A549 treated with CpdA at 1 μM for 4 hours (cell line): ENCODE results near the gene DSE. TPM values are rescaled to one million over a fixed set of nuclear protein-coding genes. Genes with fewer than 3 reads are reported as not detected.

Experiments used
- total RNA-seq: library from RNA; stranded (reverse); fragments of 200-300 nt; extraction: Qiagen RNA extraction; gene quantifications from 5 replicates; pipeline ENCODE4 v1.2.3, GENCODE V29; 2022; ENCODE audit warnings: low read depth

Gene DSE
- 15.5 to 19.1 TPM (median 18.5 TPM) in 5 replicates for total RNA-seq

DNA sequence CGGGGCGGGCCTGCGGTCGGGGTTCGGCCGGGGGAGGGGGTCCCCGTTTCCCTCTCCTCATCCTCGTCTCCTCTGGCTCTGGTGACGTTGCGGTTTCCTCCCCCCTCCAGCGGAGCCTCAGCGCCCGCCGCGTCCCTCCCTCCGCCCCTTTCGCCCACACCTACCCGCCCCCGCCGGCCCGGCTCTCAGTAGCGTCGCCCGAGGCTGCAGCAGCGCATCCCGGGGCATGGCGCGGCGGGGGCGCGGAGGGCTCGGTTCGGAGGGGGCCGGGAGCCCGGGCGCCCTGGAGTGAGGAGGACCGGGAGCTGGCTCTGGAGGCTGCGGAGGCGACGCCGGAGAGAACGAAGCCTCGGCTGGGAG, at the start of gene DSE:
TSS of gene DSE (plus strand) at position 188 of the 360 bp plus-strand sequence. CDS start 28,304 bp downstream, outside the sequence.

DNA sequence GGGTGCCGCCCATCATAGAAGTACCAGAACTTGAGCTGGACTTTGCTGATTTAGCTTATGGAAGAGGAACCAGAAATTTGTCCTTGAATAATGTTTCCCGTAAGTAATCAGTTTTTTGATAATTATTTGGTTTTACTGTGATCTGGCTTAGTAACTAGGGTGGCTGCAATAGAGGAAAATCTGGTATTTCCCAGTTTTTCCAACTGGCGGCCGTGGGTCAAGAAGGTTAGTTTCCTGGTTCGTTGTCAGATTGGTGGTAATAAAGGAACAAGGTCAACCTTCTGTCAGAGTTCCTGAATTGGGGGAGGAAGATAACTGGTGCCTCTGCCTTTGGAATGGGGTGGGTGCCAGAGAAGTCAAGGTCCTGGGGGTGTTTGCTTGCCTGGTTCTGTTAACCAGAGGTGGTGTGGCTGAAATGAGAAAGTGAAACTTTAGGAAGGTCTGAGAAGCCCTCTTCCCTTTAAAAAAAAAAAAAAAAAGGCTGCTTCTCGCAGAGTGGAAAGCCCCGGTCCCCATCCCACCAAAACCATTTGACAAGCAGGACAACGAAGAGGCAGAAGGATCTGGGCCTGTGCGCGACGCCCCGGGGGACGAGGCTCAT, 90.7 kb downstream of the DSE start, which contains the start of gene CALHM6:
TSS of gene CALHM6 (plus strand) at position 45 of the 601 bp plus-strand sequence. CDS start at position 600, 555 bp downstream.

Other genes with a start within 250 kb of the DSE start
- gene COL10A1, start 244.8 kb upstream of the DSE start, total RNA-seq, result 0.02 TPM in 1 of 5 replicates, not detected in the others
- 2.4 to 3.5 TPM (median 3.1 TPM) in 5 replicates for gene TSPYL4, start 116.9 kb upstream of the DSE start, total RNA-seq
- gene TSPYL1, start 91.0 kb upstream of the DSE start, total RNA-seq, result 27.8 to 34.7 TPM (median 29.4 TPM) in 5 replicates
- gene CALHM6, start 90.4 kb downstream of the DSE start, total RNA-seq, result not detected in 5 replicates
- gene CALHM5, start 140.7 kb downstream of the DSE start, total RNA-seq, result 0.05 to 0.08 TPM (median 0.06 TPM) in 5 replicates
- gene TRAPPC3L, start 174.7 kb downstream of the DSE start, total RNA-seq, result not detected in 5 replicates
- not detected in 5 replicates for gene CALHM4, start 182.8 kb downstream of the DSE start, total RNA-seq
- 25.8 to 39.2 TPM (median 34.3 TPM) in 5 replicates for gene RWDD1, start 200.6 kb downstream of the DSE start, total RNA-seq
- 0.09 to 0.29 TPM (median 0.23 TPM) in 5 replicates for gene RSPH4A, start 245.5 kb downstream of the DSE start, total RNA-seq